Stimulated activated naive CD8-positive, alpha-beta T cell treated with anti-CD3 and anti-CD28 coated beads, Interleukin-15, Interleukin-2, amounts not matched to agents 100 ng/mL and 50 ng/mL, for 24 hours (primary cell): Measurements from ENCODE around the gene OR52N1.
A peak's percentile ranks its signal among the peaks of the same experiment; 100 is the strongest.

Experiments used
- H3K27ac Mint-ChIP-seq: one replicate; pipeline ENCODE4 v1.8.0; 2021; ENCODE audit warnings: mild to moderate bottlenecking, mixed read lengths
- H3K27me3 Mint-ChIP-seq: one replicate; pipeline ENCODE4 v1.8.0; 2021; ENCODE audit warnings: mixed read lengths
- H3K36me3 Mint-ChIP-seq: one replicate; pipeline ENCODE4 v1.8.0; 2021; ENCODE audit warnings: low read depth, mixed read lengths
- H3K4me1 Mint-ChIP-seq: one replicate; pipeline ENCODE4 v1.8.0; 2021; ENCODE audit warnings: low read depth, mixed read lengths
- H3K4me3 Mint-ChIP-seq: one replicate; pipeline ENCODE4 v1.8.0; 2021; ENCODE audit warnings: mild to moderate bottlenecking, mixed read lengths
- H3K9me3 Mint-ChIP-seq: one replicate; pipeline ENCODE4 v1.8.0; 2021; ENCODE audit warnings: mixed read lengths

OR52N1 gene

DNA sequence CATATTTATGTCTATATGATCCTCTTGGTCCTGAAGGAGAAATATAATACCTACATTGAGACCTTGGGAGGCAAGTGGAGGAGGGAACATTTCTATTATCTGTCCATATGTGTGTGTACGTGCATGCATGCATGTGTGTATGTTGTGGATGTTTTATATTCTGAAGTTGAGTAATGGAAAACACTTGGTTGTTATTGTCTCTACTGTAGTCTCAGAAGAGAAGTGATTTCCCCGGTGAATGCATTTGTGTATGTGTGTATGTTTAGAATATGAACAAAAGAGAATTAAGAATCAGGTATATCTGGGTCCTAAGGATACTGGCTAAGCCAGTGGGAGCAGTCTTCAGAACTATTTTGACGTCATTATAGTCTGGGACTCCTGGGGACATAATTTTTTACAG lies at the start of gene OR52N1:
Gene OR52N1 (minus strand): TSS at position 101 of the 400 bp plus-strand sequence. CDS start 2,449 bp downstream, outside the sequence.
- peaks cover 12% of the 10 kb centered on the region for H3K27me3 Mint-ChIP-seq

DNA sequence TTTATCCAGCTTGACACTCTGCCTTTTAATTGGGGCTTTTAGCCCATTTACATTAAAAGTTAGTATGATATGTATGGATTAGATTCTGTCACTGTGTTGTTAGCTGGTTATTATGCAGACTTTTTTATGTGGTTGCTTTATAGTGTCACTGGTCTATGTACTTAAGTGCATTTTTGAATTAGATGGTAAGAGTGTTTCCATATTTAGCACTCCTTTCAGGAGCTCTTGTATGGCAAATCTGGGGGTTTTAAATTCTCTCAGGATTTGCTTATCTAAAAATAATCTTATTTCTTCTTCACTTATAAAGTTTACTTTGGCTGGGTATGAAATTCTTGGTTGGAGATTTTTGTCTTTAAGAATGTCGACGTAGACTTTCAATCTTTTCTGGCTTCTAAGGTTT lies 46.6 kb upstream of the OR52N1 start:
- Mint-ChIP-seq H3K9me3 (no peaks in the 10 kb centered on the region), H3K27ac (no peak overlapping the region), H3K36me3 (no peaks in the 10 kb centered on the region), H3K4me3 (no peak overlapping the region), H3K27me3 (peaks cover 28% of the 10 kb centered on the region), H3K4me1 (no peaks in the 10 kb centered on the region)

More for the DNA sequence above, at the start of gene OR52N1:
- Mint-ChIP-seq H3K4me1 (no peaks in the 10 kb centered on the region), H3K4me3 (no peak within 1 kb of the TSS), H3K27ac (no peak within 1 kb of the TSS), H3K36me3 (no peaks in the 10 kb centered on the region), H3K9me3 (no peaks in the 10 kb centered on the region)

- no peak overlapping the region for H3K27ac Mint-ChIP-seq
- peaks cover 20% of the 10 kb centered on the region for H3K27me3 Mint-ChIP-seq
- H3K9me3 Mint-ChIP-seq = no peaks in the 10 kb centered on the region
- no peaks in the 10 kb centered on the region for H3K4me1 Mint-ChIP-seq
- H3K36me3 Mint-ChIP-seq = no peaks in the 10 kb centered on the region
- H3K4me3 Mint-ChIP-seq = no peak overlapping the region
Observed at GRCh38 chr11:5833446-5833845, 42.4 kb upstream of the OR52N1 start.

- H3K4me1 Mint-ChIP-seq = no peaks in the 10 kb centered on the region
- no peaks in the 10 kb centered on the region for H3K9me3 Mint-ChIP-seq
- no peak overlapping the region for H3K27ac Mint-ChIP-seq
- peaks cover 9% of the 10 kb centered on the region for H3K27me3 Mint-ChIP-seq
- H3K4me3 Mint-ChIP-seq = no peak overlapping the region
- H3K36me3 Mint-ChIP-seq = no peaks in the 10 kb centered on the region
Observed at GRCh38 chr11:5831196-5831829, 40.2 kb upstream of the OR52N1 start.

- Mint-ChIP-seq H3K27ac (no peak overlapping the region), H3K27me3 (no peaks in the 10 kb centered on the region), H3K4me3 (peak overlapping the region; percentile 42), H3K4me1 (peaks cover 21% of the 10 kb centered on the region), H3K36me3 (no peaks in the 10 kb centered on the region), H3K9me3 (no peaks in the 10 kb centered on the region)
Observed at GRCh38 chr11:5818245-5818886, 27.3 kb upstream of the OR52N1 start.

DNA sequence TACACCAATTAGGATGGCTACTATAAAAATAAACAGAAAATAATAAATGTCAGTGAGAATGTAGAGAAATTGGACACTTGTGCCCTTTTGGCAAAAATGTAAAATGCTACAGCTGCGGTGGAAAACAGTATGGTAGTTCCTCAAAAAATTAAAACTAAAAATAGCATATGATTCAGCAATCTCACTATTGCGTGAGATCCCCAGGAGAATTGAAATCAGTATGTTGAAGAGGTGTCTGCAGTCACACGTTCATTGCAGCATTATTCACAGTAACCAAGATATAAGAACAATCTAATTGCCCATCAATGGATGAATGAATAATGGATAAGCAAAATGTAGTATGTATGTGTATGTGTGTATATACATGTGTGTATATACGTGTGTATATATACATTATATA lies 24.5 kb upstream of the OR52N1 start:
- no peak overlapping the region for H3K27ac Mint-ChIP-seq
- peaks cover under 1% of the 10 kb centered on the region for H3K27me3 Mint-ChIP-seq
- H3K36me3 Mint-ChIP-seq = no peaks in the 10 kb centered on the region
- no peaks in the 10 kb centered on the region for H3K9me3 Mint-ChIP-seq
- peaks cover 21% of the 10 kb centered on the region for H3K4me1 Mint-ChIP-seq
- H3K4me3 Mint-ChIP-seq = no peak overlapping the region

DNA sequence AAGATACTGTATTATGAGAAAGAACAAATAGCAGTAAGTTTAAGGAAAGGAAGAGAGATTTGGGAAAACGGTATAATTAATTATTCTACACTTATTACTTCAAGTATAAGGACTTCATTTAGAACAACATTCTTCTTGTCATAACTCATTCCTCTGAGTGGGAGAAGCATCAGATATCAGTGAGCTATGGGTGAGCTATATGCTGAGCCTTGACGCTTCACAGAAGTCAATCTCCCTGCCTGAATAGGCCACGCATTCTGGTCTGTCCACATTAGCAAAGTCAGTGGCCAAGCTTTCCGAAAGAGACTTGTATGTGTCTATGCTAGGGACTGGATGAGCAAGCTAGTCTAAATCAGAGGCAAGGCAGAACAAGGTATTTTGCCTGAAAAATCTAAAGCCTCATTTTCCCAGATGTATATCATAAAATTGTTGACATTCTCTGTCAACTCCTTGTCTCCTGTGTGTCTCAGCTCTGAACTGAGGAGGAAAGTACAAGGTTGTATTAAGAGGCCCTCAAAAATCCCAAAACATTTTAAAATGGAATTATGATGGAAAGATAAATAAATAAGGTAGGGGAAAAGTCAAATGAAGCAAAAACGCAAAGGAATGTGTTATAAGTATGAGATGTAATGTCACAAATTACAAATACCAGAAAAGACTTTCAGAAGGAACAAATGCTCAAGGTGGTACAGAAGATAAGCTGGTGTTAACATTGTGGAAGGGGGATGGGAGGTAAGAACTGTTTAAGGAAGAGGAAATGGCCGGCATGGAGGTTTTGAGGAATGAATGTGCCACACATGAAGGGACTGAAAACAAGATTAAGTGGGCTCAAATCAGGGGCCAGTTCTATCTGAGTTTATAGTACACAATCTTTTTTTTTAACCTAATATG lies 19.1 kb upstream of the OR52N1 start:
- H3K27me3 Mint-ChIP-seq = peaks cover 18% of the 10 kb centered on the region
- no peak overlapping the region for H3K4me3 Mint-ChIP-seq
- peaks cover 13% of the 10 kb centered on the region for H3K4me1 Mint-ChIP-seq
- H3K27ac Mint-ChIP-seq = no peak overlapping the region
- no peaks in the 10 kb centered on the region for H3K9me3 Mint-ChIP-seq
- H3K36me3 Mint-ChIP-seq = no peaks in the 10 kb centered on the region

GRCh38 chr11:5809122-5809519 lies 18.1 kb upstream of the OR52N1 start:
- Mint-ChIP-seq H3K36me3 (no peaks in the 10 kb centered on the region), H3K4me1 (peaks cover 6% of the 10 kb centered on the region), H3K4me3 (peak overlapping the region; percentile 86), H3K9me3 (no peaks in the 10 kb centered on the region), H3K27ac (peak overlapping the region; percentile 9), H3K27me3 (peaks cover 22% of the 10 kb centered on the region)

- Mint-ChIP-seq H3K9me3 (no peaks in the 10 kb centered on the region), H3K4me3 (peak within 1 kb of the TSS; percentile 86), H3K36me3 (no peaks in the 10 kb centered on the region), H3K27ac (peak within 1 kb of the TSS; percentile 27), H3K27me3 (peaks cover 23% of the 10 kb centered on the region), H3K4me1 (peaks cover 6% of the 10 kb centered on the region)
Observed at GRCh38 chr11:5808500-5809121, 17.5 kb upstream of the OR52N1 start, which contains the start of gene OR52N2. Gene OR52N2, plus strand, starts transcription at chr11:5808924. Its CDS starts 11,412 bp downstream, at chr11:5820336.

DNA sequence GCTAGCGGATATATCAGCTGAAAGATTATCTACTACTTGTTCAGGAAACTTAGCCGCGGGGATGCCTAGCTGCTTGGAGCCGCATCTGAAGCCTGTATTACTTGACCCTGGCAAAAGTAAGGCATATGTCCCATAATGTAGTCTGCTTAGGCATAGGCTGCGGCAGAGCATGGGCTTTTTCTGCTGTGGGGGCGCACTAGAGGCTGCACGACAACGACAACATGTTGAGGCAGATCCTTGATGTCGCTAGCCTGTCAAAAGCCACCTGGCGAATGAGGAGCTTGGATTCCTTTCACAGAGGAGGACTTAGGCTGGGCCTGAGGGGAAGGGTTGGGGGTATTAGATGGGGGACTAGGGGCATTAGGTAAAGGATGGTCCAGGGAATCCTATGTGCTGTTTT lies 16.5 kb upstream of the OR52N1 start:
- Mint-ChIP-seq H3K36me3 (peaks cover 5% of the 10 kb centered on the region), H3K4me1 (peaks cover 6% of the 10 kb centered on the region), H3K27me3 (peaks cover 31% of the 10 kb centered on the region), H3K27ac (no peak overlapping the region), H3K9me3 (peaks cover 6% of the 10 kb centered on the region), H3K4me3 (no peak overlapping the region)

DNA sequence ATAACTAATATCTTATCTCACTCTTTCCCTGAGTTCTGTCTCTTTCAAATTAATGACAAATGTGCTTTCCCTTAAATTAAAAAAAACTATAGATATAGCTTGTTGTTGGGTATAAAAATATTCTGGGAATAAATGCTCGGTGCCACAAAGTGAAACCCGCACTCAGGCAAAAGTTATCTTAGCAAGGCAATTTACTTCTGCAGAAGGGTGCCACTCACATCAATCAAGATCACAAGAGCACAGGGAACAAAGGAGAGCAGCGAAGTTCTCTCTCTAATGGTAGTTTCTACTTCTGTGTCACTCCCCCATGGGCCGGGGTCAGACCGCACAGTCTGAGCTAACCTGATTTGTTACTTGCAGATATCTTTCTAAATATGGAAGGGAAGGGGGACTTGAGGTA lies 12.9 kb upstream of the OR52N1 start:
- no peak overlapping the region for H3K27ac Mint-ChIP-seq

GRCh38 chr11:5796541-5796940 lies 5.5 kb upstream of the OR52N1 start:
- H3K27ac Mint-ChIP-seq = no peak overlapping the region
- H3K36me3 Mint-ChIP-seq = no peaks in the 10 kb centered on the region
- no peak overlapping the region for H3K4me3 Mint-ChIP-seq
- H3K27me3 Mint-ChIP-seq = peaks cover 30% of the 10 kb centered on the region
- H3K9me3 Mint-ChIP-seq = no peaks in the 10 kb centered on the region
- no peaks in the 10 kb centered on the region for H3K4me1 Mint-ChIP-seq

More for the DNA sequence above, 12.9 kb upstream of the OR52N1 start:
- Mint-ChIP-seq H3K27me3 (peaks cover 24% of the 10 kb centered on the region), H3K4me3 (no peak overlapping the region), H3K9me3 (peaks cover 6% of the 10 kb centered on the region), H3K4me1 (peaks cover 2% of the 10 kb centered on the region), H3K36me3 (peaks cover 5% of the 10 kb centered on the region)

DNA sequence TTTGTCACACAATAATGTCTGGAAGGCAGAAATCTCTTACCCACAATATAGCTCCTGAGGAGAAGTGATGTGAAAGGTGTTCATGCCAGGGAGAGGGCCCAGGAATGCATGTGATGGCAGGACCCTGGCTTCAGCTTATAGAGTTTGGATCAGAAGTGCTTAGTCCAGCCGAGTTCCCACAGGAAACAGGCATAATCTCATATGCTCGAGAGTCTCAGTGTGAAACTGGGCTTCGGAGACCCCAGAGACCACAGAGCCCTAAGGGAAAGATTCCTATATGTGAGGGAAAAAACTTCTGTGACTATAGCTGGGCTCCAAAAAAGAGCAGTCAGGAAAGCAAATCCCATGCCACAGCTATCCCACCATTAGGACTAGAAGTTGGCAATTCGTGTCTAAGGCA lies 7.8 kb downstream of the OR52N1 start, which contains the start of gene OR52N5:
Gene OR52N5 (minus strand): TSS at position 101 of the 400 bp plus-strand sequence. CDS start 4,721 bp downstream, outside the sequence.
- no peaks in the 10 kb centered on the region for H3K4me1 Mint-ChIP-seq
- no peaks in the 10 kb centered on the region for H3K36me3 Mint-ChIP-seq
- peaks cover 25% of the 10 kb centered on the region for H3K27me3 Mint-ChIP-seq
- H3K9me3 Mint-ChIP-seq = no peaks in the 10 kb centered on the region
- H3K4me3 Mint-ChIP-seq = no peak within 1 kb of the TSS
- H3K27ac Mint-ChIP-seq = no peak within 1 kb of the TSS

DNA sequence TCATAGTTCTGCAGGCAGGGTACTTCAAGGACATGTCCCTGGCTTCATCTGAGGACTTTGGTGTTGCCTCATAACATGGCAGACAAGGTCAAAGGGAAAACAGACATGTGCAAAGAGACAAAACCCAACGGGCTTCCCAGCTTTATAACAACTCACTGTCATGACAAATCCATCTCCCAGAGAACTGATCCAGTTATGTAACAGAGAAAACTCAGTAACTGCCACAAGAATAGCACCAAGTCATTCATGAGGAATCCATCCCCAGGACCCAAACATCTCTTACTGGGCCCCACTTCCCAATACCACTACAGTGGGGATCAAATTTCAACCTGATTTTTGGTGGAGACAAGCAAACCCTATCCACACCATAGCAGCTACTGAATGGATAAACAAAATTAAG lies 24.0 kb downstream of the OR52N1 start:
- H3K4me1 Mint-ChIP-seq = no peaks in the 10 kb centered on the region
- no peak overlapping the region for H3K4me3 Mint-ChIP-seq
- H3K36me3 Mint-ChIP-seq = no peaks in the 10 kb centered on the region
- no peak overlapping the region for H3K27ac Mint-ChIP-seq
- no peaks in the 10 kb centered on the region for H3K9me3 Mint-ChIP-seq
- no peaks in the 10 kb centered on the region for H3K27me3 Mint-ChIP-seq
